Fibroblast of pulmonary artery (primary cell): ENCODE measurements around the gene C22orf23.
A peak's percentile ranks its signal among the peaks of the same experiment; 100 is the strongest.

ENCODE experiments used
- DNase-seq: peaks from one replicate; pipeline ENCODE4 v3.0.0-alpha.2; 2010; ENCODE audit warnings: low read depth
- H3K4me3 ChIP-seq: replicated peaks from 2 replicates; pipeline ENCODE4 v1.5.1; 2011; ENCODE audit warnings: low read depth, mild to moderate bottlenecking, control low read depth, low read length, moderate library complexity
- CTCF ChIP-seq: IDR thresholded peaks from 2 replicates; pipeline ENCODE4 v1.5.1; 2011; ENCODE audit warnings: mild to moderate bottlenecking, control low read depth, low read length, inconsistent platforms; ENCODE audit errors: missing control alignments

Gene C22orf23

GRCh38 chr22:37943825-37944198, 9.6 kb downstream of the C22orf23 start:
- no peak for DNase-seq
- no peak for TF ChIP-seq CTCF
- no peak overlapping the region for H3K4me3 ChIP-seq

- no peak for DNase-seq
- H3K4me3 ChIP-seq: no peak overlapping the region
- TF ChIP-seq CTCF: no peak
These were observed 10.1 kb downstream of the C22orf23 start for GRCh38 chr22:37943136-37943824.

GRCh38 chr22:37942133-37942532, 11.3 kb downstream of the C22orf23 start:
- no peak overlapping the region for H3K4me3 ChIP-seq
- no peak for TF ChIP-seq CTCF
- DNase-seq: no peak

- TF ChIP-seq CTCF: no peak
- peak; percentile 16 for DNase-seq
- no peak overlapping the region for H3K4me3 ChIP-seq
These were observed 12.6 kb downstream of the C22orf23 start for GRCh38 chr22:37940698-37941376.

GRCh38 chr22:37933711-37934376, 19.6 kb downstream of the C22orf23 start:
- H3K4me3 ChIP-seq: no peak overlapping the region
- DNase-seq: peak; percentile 90
- peak; percentile 94 for TF ChIP-seq CTCF

GRCh38 chr22:37932821-37933578, 20.4 kb downstream of the C22orf23 start:
- TF ChIP-seq CTCF: no peak
- no peak overlapping the region for H3K4me3 ChIP-seq
- DNase-seq: no peak
